Breast epithelium (tissue), 4 donors: ENCODE data around the gene GPT2. TPM values are rescaled to one million over a fixed set of nuclear protein-coding genes. Genes with fewer than 3 reads are reported as not detected.
A peak's percentile ranks its signal among the peaks of the same experiment; 100 is the strongest.

Source experiments
- DNase-seq, 2 donors: peaks; one replicate each; pipeline ENCODE4 v3.0.0-alpha.2; 2019; ENCODE audit warnings: low spot score in 2 of 2
- H3K27ac ChIP-seq, 2 donors: fragments of 200-600 bp; sonication (generic) in 1 of 2; one replicate each; pipeline ENCODE4 v1.5.1; 2016 to 2019; ENCODE audit warnings: mild to moderate bottlenecking in 1 of 2
- H3K27me3 ChIP-seq, 2 donors: fragments of 200-600 bp; sonication (generic) in 1 of 2; one replicate each; pipeline versions ENCODE4 v1.5.1 to v1.6.0; 2017 to 2019; ENCODE audit warnings: control low read depth in 1 of 2, mild to moderate bottlenecking in 1 of 2
- H3K36me3 ChIP-seq: fragments of 200-600 bp; one replicate; pipeline ENCODE4 v1.5.1; 2019
- H3K4me1 ChIP-seq, 2 donors: fragments of 200-600 bp; sonication (generic); one replicate each; pipeline ENCODE4 v1.5.1; 2016 to 2019; ENCODE audit warnings: control low read depth in 1 of 2
- H3K4me3 ChIP-seq, 3 donors: fragments of 200-600 bp; sonication (generic); 1 replicate in 2 of 3; 2 replicates in 1 of 3; pipeline ENCODE4 v1.5.1; 2016 to 2019; ENCODE audit warnings: mild to moderate bottlenecking in 3 of 3, moderate library complexity in 2 of 3
- H3K9me3 ChIP-seq, 2 donors: fragments of 200-600 bp; sonication (generic) in 1 of 2; one replicate each; pipeline ENCODE4 v1.5.1; 2016 to 2019; ENCODE audit warnings: control low read depth in 1 of 2
- CTCF ChIP-seq, 3 donors: fragments of 450-650 bp; IDR thresholded peaks; one replicate each; pipeline ENCODE4 v1.5.1; 2016 to 2017; ENCODE audit warnings: antibody characterized with exemption in 3 of 3, mild to moderate bottlenecking in 3 of 3, moderate library complexity in 3 of 3
- POLR2A ChIP-seq: fragments of 450-650 bp; IDR thresholded peaks from one replicate; pipeline ENCODE4 v1.6.1; 2016; ENCODE audit warnings: antibody characterized with exemption, mild to moderate bottlenecking, moderate library complexity
- POLR2AphosphoS5 ChIP-seq, 3 donors: sonication (generic); formaldehyde crosslinking; IDR thresholded peaks; one replicate each; pipeline ENCODE4 v1.6.1; 2017; ENCODE audit warnings: antibody characterized with exemption in 3 of 3
- intact Hi-C: fragments of 100-400 bp; cut with DNase I; formaldehyde crosslinking; loops from one replicate; pipeline ENCODE4 v1.15.1; 2023; ENCODE audit warnings: low total_unique reads
- total RNA-seq, 3 donors: library from RNA; depleted of rRNA; stranded (reverse); fragments of >200 nt; gene quantifications; one replicate each; pipeline ENCODE4 v1.1.0, GENCODE V29; 2016

Gene GPT2
- total RNA-seq, 3 donors from 2014 or later, result 17.4 to 56.2 (median 21.7) TPM

GRCh38 chr16:46896314-46896968 lies 12.3 kb downstream of the GPT2 start:
- peaks cover 8 to 13% of the 10 kb centered on the region in 2 donors for H3K4me1 ChIP-seq
- H3K27me3 ChIP-seq, result no peaks in the 10 kb centered on the region
- no peak for DNase-seq
- H3K4me3 ChIP-seq, result no peak overlapping the region
- TF ChIP-seq POLR2AphosphoS5 (IDR thresholded peaks at IDR 0.05) (no peak), POLR2A (no peak), CTCF (IDR thresholded peaks at IDR 0.05) (no peak)
- no peaks in the 10 kb centered on the region for H3K9me3 ChIP-seq
- intact Hi-C loops, result no loop called here
- no peak overlapping the region for H3K27ac ChIP-seq
- H3K36me3 ChIP-seq, result no peaks in the 10 kb centered on the region

GRCh38 chr16:46897471-46897870 lies 13.3 kb downstream of the GPT2 start:
- no peak overlapping the region for H3K27ac ChIP-seq

GRCh38 chr16:46898006-46898405 lies 13.8 kb downstream of the GPT2 start:
- Histone ChIP-seq H3K9me3 (no peaks in the 10 kb centered on the region), H3K27me3 (no peaks in the 10 kb centered on the region), H3K4me3 (no peak overlapping the region), H3K4me1 (peaks cover 8 to 18% of the 10 kb centered on the region in 2 donors), H3K27ac (no peak overlapping the region), H3K36me3 (no peaks in the 10 kb centered on the region)
- no peak for DNase-seq
- intact Hi-C loops, result no loop called here
- TF ChIP-seq POLR2A, result no peak
- TF ChIP-seq CTCF (IDR thresholded peaks at IDR 0.05), result no peak
- no peak for TF ChIP-seq POLR2AphosphoS5 (IDR thresholded peaks at IDR 0.05)

More at GRCh38 chr16:46897471-46897870, 13.3 kb downstream of the GPT2 start:
- Histone ChIP-seq H3K36me3 (no peaks in the 10 kb centered on the region), H3K9me3 (no peaks in the 10 kb centered on the region), H3K27me3 (no peaks in the 10 kb centered on the region), H3K4me3 (no peak overlapping the region), H3K4me1 (peaks cover 8 to 18% of the 10 kb centered on the region in 2 donors)
- intact Hi-C loops, result no loop called here
- DNase-seq, result no peak
- no peak for TF ChIP-seq CTCF (IDR thresholded peaks at IDR 0.05)
- TF ChIP-seq POLR2AphosphoS5 (IDR thresholded peaks at IDR 0.05), result no peak
- no peak for TF ChIP-seq POLR2A

- DNase-seq, result no peak
- Histone ChIP-seq H3K36me3 (no peaks in the 10 kb centered on the region), H3K4me3 (no peak overlapping the region), H3K9me3 (no peaks in the 10 kb centered on the region), H3K4me1 (peaks cover 8 to 18% of the 10 kb centered on the region in 2 donors), H3K27me3 (no peaks in the 10 kb centered on the region), H3K27ac (peak overlapping the region in 1 of 2 donors; percentile 49)
- intact Hi-C loops, result no loop called here
- TF ChIP-seq POLR2A, result no peak
- no peak for TF ChIP-seq CTCF (IDR thresholded peaks at IDR 0.05)
- TF ChIP-seq POLR2AphosphoS5 (IDR thresholded peaks at IDR 0.05), result no peak
Measured at GRCh38 chr16:46899443-46900143, 15.4 kb downstream of the GPT2 start.
